Astrocyte (in vitro differentiated cells and primary cell): Measurements from ENCODE around the gene RMND5A. TPM values are rescaled to one million over a fixed set of nuclear protein-coding genes. Genes with fewer than 3 reads are reported as not detected.

Experiments
- DNase-seq: peaks from one replicate; pipeline ENCODE4 v3.0.0-alpha.2; 2010; ENCODE audit warnings: low read depth
- FAIRE-seq: peaks from 2 replicates; lab custom pipeline; 2011; peaks lifted over from hg19 to GRCh38; lab: Jason Lieb, UNC
- H2AFZ ChIP-seq: 2 replicates; pipeline ENCODE4 v1.6.0; 2012; ENCODE audit warnings: low read depth, low read length, inconsistent platforms
- H3K27ac ChIP-seq: 2 replicates; pipeline ENCODE4 v1.5.1; 2011; ENCODE audit warnings: low read depth, low read length, inconsistent platforms
- H3K27me3 ChIP-seq: 2 replicates; pipeline ENCODE4 v1.6.0; 2011; ENCODE audit warnings: low read length, inconsistent platforms; ENCODE audit not compliant: insufficient read depth
- H3K36me3 ChIP-seq: 2 replicates; pipeline ENCODE4 v1.5.1; 2011; ENCODE audit warnings: low read length, inconsistent platforms; ENCODE audit not compliant: insufficient read depth
- H3K4me1 ChIP-seq: 2 replicates; pipeline ENCODE4 v1.5.1; 2011; ENCODE audit warnings: low read length, inconsistent platforms; ENCODE audit not compliant: insufficient read depth
- H3K4me2 ChIP-seq: 2 replicates; pipeline ENCODE4 v1.6.0; 2012; ENCODE audit warnings: low read length, inconsistent platforms
- H3K4me3 ChIP-seq: 2 replicates; pipeline ENCODE4 v1.5.1; 2011; ENCODE audit warnings: low read depth, mild to moderate bottlenecking, low read length, inconsistent platforms; ENCODE audit not compliant: insufficient read depth
- H3K79me2 ChIP-seq: 2 replicates; pipeline ENCODE4 v1.6.0; 2012; ENCODE audit warnings: mild to moderate bottlenecking, low read length, inconsistent platforms; ENCODE audit not compliant: insufficient read depth
- H3K9ac ChIP-seq: 2 replicates; pipeline ENCODE4 v1.6.0; 2012; ENCODE audit warnings: mild to moderate bottlenecking, low read length, inconsistent platforms
- H3K9me3 ChIP-seq: 2 replicates; pipeline ENCODE4 v1.5.1; 2012; ENCODE audit warnings: low read depth, mild to moderate bottlenecking, low read length, inconsistent platforms; ENCODE audit not compliant: insufficient read depth
- H4K20me1 ChIP-seq: 2 replicates; pipeline ENCODE4 v1.6.0; 2012; ENCODE audit warnings: low read length, inconsistent platforms; ENCODE audit not compliant: insufficient read depth
- H3K27ac Mint-ChIP-seq: one replicate; pipeline ENCODE4 v1.8.0; 2021; ENCODE audit warnings: mild to moderate bottlenecking, mixed read lengths; ENCODE audit not compliant: unreplicated experiment
- H3K27me3 Mint-ChIP-seq: one replicate; pipeline ENCODE4 v1.8.0; 2021; ENCODE audit warnings: low read depth, mixed read lengths; ENCODE audit not compliant: unreplicated experiment
- H3K36me3 Mint-ChIP-seq: one replicate; pipeline ENCODE4 v1.8.0; 2021; ENCODE audit warnings: low read depth, mixed read lengths; ENCODE audit not compliant: unreplicated experiment
- H3K4me1 Mint-ChIP-seq: one replicate; pipeline ENCODE4 v1.8.0; 2021; ENCODE audit warnings: low read depth, mixed read lengths; ENCODE audit not compliant: unreplicated experiment
- H3K4me3 Mint-ChIP-seq: one replicate; pipeline ENCODE4 v1.8.0; 2021; ENCODE audit warnings: mild to moderate bottlenecking, moderate library complexity, mixed read lengths; ENCODE audit not compliant: unreplicated experiment
- H3K9me3 Mint-ChIP-seq: one replicate; pipeline ENCODE4 v1.8.0; 2021; ENCODE audit warnings: mild to moderate bottlenecking, mixed read lengths; ENCODE audit not compliant: unreplicated experiment
- CTCF ChIP-seq: IDR thresholded peaks from 2 replicates; pipeline ENCODE4 v1.5.1; 2011; ENCODE audit warnings: low read depth, mild to moderate bottlenecking, inconsistent platforms, low read length, moderate library complexity; ENCODE audit not compliant: insufficient read depth
- EZH2 ChIP-seq: IDR thresholded peaks from 2 replicates; pipeline ENCODE4 v1.6.1; 2012; ENCODE audit warnings: mild to moderate bottlenecking, low read length, inconsistent platforms; ENCODE audit not compliant: insufficient read depth
- total RNA-seq: library from RNA; stranded (reverse); gene quantifications from 2 replicates; pipeline ENCODE4 v1.2.1, GENCODE V29; 2021

RMND5A gene
- total RNA-seq, 1 donor from 2014 or later: 33.6 TPM

- H3K27ac ChIP-seq: no peak overlapping the region
- no peaks in the 10 kb centered on the region for H3K4me1 Mint-ChIP-seq
- FAIRE-seq (no peak), DNase-seq (no peak)
- peaks cover 39% of the 10 kb centered on the region for H3K27me3 Mint-ChIP-seq
- H3K4me3 Mint-ChIP-seq: no peak overlapping the region
- H3K4me1 ChIP-seq: no peaks in the 10 kb centered on the region
- no peaks in the 10 kb centered on the region for H3K79me2 ChIP-seq
- peaks cover 34% of the 10 kb centered on the region for H3K27me3 ChIP-seq
- H3K9ac ChIP-seq: no peak overlapping the region
- H4K20me1 ChIP-seq: no peaks in the 10 kb centered on the region
- H3K4me3 ChIP-seq: no peak overlapping the region
- no peaks in the 10 kb centered on the region for H3K36me3 ChIP-seq
- no peak for TF ChIP-seq EZH2
- no peak for TF ChIP-seq CTCF
- H3K9me3 ChIP-seq: peaks cover 3% of the 10 kb centered on the region
- H3K9me3 Mint-ChIP-seq: peaks cover 6% of the 10 kb centered on the region
- no peaks in the 10 kb centered on the region for H3K36me3 Mint-ChIP-seq
- no peak overlapping the region for H3K27ac Mint-ChIP-seq
- no peak overlapping the region for H2AFZ ChIP-seq
- no peak overlapping the region for H3K4me2 ChIP-seq
Observed at GRCh38 chr2:86785456-86785855, 65.4 kb downstream of the RMND5A start.

GRCh38 chr2:86786001-86786536, 66.0 kb downstream of the RMND5A start:
- TF ChIP-seq EZH2: no peak
- no peak for TF ChIP-seq CTCF
- FAIRE-seq (no peak), DNase-seq (no peak)
- Mint-ChIP-seq H3K9me3 (peaks cover 6% of the 10 kb centered on the region), H3K36me3 (peaks cover 1% of the 10 kb centered on the region), H3K4me1 (peaks cover 2% of the 10 kb centered on the region), H3K27ac (no peak overlapping the region), H3K27me3 (peaks cover 43% of the 10 kb centered on the region), H3K4me3 (no peak overlapping the region)
- H3K9ac ChIP-seq: no peak overlapping the region
- H2AFZ ChIP-seq: no peak overlapping the region
- no peak overlapping the region for H3K4me3 ChIP-seq
- H3K79me2 ChIP-seq: no peaks in the 10 kb centered on the region
- H3K27ac ChIP-seq: no peak overlapping the region
- H3K4me2 ChIP-seq: no peak overlapping the region
- H3K9me3 ChIP-seq: peaks cover 3% of the 10 kb centered on the region
- no peaks in the 10 kb centered on the region for H3K4me1 ChIP-seq
- H3K36me3 ChIP-seq: no peaks in the 10 kb centered on the region
- H3K27me3 ChIP-seq: peaks cover 39% of the 10 kb centered on the region
- no peaks in the 10 kb centered on the region for H4K20me1 ChIP-seq

GRCh38 chr2:86787736-86788135, 67.6 kb downstream of the RMND5A start:
- Histone ChIP-seq H3K9me3 (peaks cover 3% of the 10 kb centered on the region), H3K4me1 (no peaks in the 10 kb centered on the region), H3K79me2 (no peaks in the 10 kb centered on the region), H3K4me3 (no peak overlapping the region), H3K4me2 (no peak overlapping the region), H4K20me1 (no peaks in the 10 kb centered on the region), H3K27ac (no peak overlapping the region), H3K9ac (no peak overlapping the region), H3K36me3 (no peaks in the 10 kb centered on the region), H3K27me3 (peaks cover 52% of the 10 kb centered on the region), H2AFZ (no peak overlapping the region)
- H3K27me3 Mint-ChIP-seq: peaks cover 55% of the 10 kb centered on the region
- DNase-seq: no peak
- H3K36me3 Mint-ChIP-seq: peaks cover 5% of the 10 kb centered on the region
- FAIRE-seq: no peak
- H3K4me1 Mint-ChIP-seq: peaks cover 5% of the 10 kb centered on the region
- H3K27ac Mint-ChIP-seq: no peak overlapping the region
- H3K9me3 Mint-ChIP-seq: peaks cover 8% of the 10 kb centered on the region
- H3K4me3 Mint-ChIP-seq: no peak overlapping the region
- TF ChIP-seq CTCF (no peak), EZH2 (no peak)
